NB4 (cell line): Measurements from ENCODE around the gene TWF1.

Experiments
- MYC ChIP-seq: IDR thresholded peaks from 2 replicates; pipeline ENCODE4 v1.6.1; 2011; ENCODE audit warnings: low read depth, low read length
- POLR2A ChIP-seq: IDR thresholded peaks from 2 replicates; pipeline ENCODE4 v1.6.1; 2011; ENCODE audit warnings: mild to moderate bottlenecking; ENCODE audit not compliant: insufficient read length; ENCODE audit errors: extremely low read depth
- TF ChIP-seq, protein P1 (sequence below): IDR thresholded peaks from one replicate; pipeline ENCODE4 v1.5.1; 2012; ENCODE audit warnings: low read depth, low read length
- TF ChIP-seq, protein P2 (sequence below): IDR thresholded peaks from 2 replicates; pipeline ENCODE4 v1.6.1; 2011; ENCODE audit warnings: low read depth, low read length

- TF ChIP-seq, protein P1, sequence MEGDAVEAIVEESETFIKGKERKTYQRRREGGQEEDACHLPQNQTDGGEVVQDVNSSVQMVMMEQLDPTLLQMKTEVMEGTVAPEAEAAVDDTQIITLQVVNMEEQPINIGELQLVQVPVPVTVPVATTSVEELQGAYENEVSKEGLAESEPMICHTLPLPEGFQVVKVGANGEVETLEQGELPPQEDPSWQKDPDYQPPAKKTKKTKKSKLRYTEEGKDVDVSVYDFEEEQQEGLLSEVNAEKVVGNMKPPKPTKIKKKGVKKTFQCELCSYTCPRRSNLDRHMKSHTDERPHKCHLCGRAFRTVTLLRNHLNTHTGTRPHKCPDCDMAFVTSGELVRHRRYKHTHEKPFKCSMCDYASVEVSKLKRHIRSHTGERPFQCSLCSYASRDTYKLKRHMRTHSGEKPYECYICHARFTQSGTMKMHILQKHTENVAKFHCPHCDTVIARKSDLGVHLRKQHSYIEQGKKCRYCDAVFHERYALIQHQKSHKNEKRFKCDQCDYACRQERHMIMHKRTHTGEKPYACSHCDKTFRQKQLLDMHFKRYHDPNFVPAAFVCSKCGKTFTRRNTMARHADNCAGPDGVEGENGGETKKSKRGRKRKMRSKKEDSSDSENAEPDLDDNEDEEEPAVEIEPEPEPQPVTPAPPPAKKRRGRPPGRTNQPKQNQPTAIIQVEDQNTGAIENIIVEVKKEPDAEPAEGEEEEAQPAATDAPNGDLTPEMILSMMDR, result peak; percentile 2
- TF ChIP-seq POLR2A (no peak), MYC (no peak)
- TF ChIP-seq, protein P2, sequence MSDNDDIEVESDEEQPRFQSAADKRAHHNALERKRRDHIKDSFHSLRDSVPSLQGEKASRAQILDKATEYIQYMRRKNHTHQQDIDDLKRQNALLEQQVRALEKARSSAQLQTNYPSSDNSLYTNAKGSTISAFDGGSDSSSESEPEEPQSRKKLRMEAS, result no peak
Observed at GRCh38 chr12:43805149-43805859, 813 bp downstream of the TWF1 start.
